IMR-90 (cell line): ENCODE results near the gene GABRA4. TPM values are rescaled to one million over a fixed set of nuclear protein-coding genes. Genes with fewer than 3 reads are reported as not detected.

ENCODE experiments used
- ATAC-seq: fragments of 200-7000 bp; cut with Tn5 transposase; 2 replicates; pipeline ENCODE4 v1.9.1; 2020; ENCODE audit warnings: low read depth, mild to moderate bottlenecking, moderate library complexity
- BruUV-seq: library from RNA; stranded (reverse); fragments of 400-500 nt; replicated peaks from 2 replicates; lab custom pipeline; 2021; lab: Mats Ljungman, UMichigan
- CTCF ChIA-PET: fragments of 300-600 bp; formaldehyde crosslinking; extraction: SDS; loops from one replicate; lab custom pipeline; 2021; ENCODE audit warnings: antibody characterized with exemption; lab: Yijun Ruan, JAX
- POLR2A ChIA-PET: fragments of 300-600 bp; sonication (Branson Sonifier 250); formaldehyde crosslinking; loops from one replicate; lab custom pipeline; 2022; ENCODE audit warnings: antibody characterized with exemption; ENCODE audit not compliant: unreplicated experiment; lab: Charles Lee
- DNase-seq: peaks from one replicate; pipeline ENCODE4 v3.0.0; 2013
- H2AFZ ChIP-seq: replicated peaks from 2 replicates; pipeline ENCODE3; 2013; ENCODE audit warnings: low read length, mild to moderate bottlenecking; ENCODE audit not compliant: poor library complexity
- H2AK5ac ChIP-seq: 2 replicates; pipeline ENCODE4 v1.6.1; 2013; ENCODE audit warnings: low read depth, low read length, inconsistent platforms
- H2AK9ac ChIP-seq: replicated peaks from 2 replicates; pipeline ENCODE3; 2013; ENCODE audit warnings: mild to moderate bottlenecking, low read depth, low read length, moderate library complexity; ENCODE audit not compliant: poor library complexity
- H2BK120ac ChIP-seq: 2 replicates; pipeline ENCODE4 v1.6.1; 2013; ENCODE audit warnings: low read depth, low read length, inconsistent platforms
- H2BK15ac ChIP-seq: 3 replicates; pipeline ENCODE4 v1.6.1; 2013; ENCODE audit warnings: low read depth, low read length, inconsistent platforms
- H2BK20ac ChIP-seq: 2 replicates; pipeline ENCODE4 v1.6.1; 2013; ENCODE audit warnings: low read depth, mild to moderate bottlenecking, inconsistent platforms, low read length, moderate library complexity
- H2BK5ac ChIP-seq: 2 replicates; pipeline ENCODE4 v1.6.1; 2013; ENCODE audit warnings: mild to moderate bottlenecking, low read depth, low read length, inconsistent platforms; ENCODE audit not compliant: poor library complexity, severe bottlenecking
- H3K14ac ChIP-seq: replicated peaks from 2 replicates; pipeline ENCODE4 v1.6.1; 2013; ENCODE audit warnings: low read depth, low read length, inconsistent platforms
- H3K18ac ChIP-seq: 2 replicates; pipeline ENCODE4 v1.6.1; 2013; ENCODE audit warnings: low read depth, low read length, control low read depth
- H3K23ac ChIP-seq: 2 replicates; pipeline ENCODE4 v1.6.1; 2013; ENCODE audit warnings: low read depth, low read length, inconsistent platforms
- H3K27ac ChIP-seq: 2 replicates; pipeline ENCODE4 v1.5.1; 2013; ENCODE audit warnings: mild to moderate bottlenecking, control low read depth, low read length; ENCODE audit not compliant: insufficient read depth
- H3K27me3 ChIP-seq: 2 replicates; pipeline ENCODE4 v1.6.1; 2013; ENCODE audit warnings: low read length; ENCODE audit not compliant: control insufficient read depth, insufficient read depth
- H3K36me3 ChIP-seq: 2 replicates; pipeline ENCODE4 v1.6.1; 2013; ENCODE audit warnings: low read length, mixed read lengths; ENCODE audit not compliant: control insufficient read depth, insufficient read depth
- H3K4ac ChIP-seq: 2 replicates; pipeline ENCODE4 v1.6.1; 2013; ENCODE audit warnings: low read depth, low read length, inconsistent platforms
- H3K4me1 ChIP-seq: 2 replicates; pipeline ENCODE4 v1.6.1; 2013; ENCODE audit warnings: low read length, mixed read lengths; ENCODE audit not compliant: control insufficient read depth, insufficient read depth
- H3K4me2 ChIP-seq: 2 replicates; pipeline ENCODE4 v1.6.1; 2013; ENCODE audit warnings: low read depth, mild to moderate bottlenecking, control low read depth, low read length, moderate library complexity
- H3K4me3 ChIP-seq: 2 replicates; pipeline ENCODE4 v1.5.1; 2013; ENCODE audit warnings: low read depth, mild to moderate bottlenecking, control low read depth, low read length, moderate library complexity; ENCODE audit not compliant: insufficient read depth
- H3K56ac ChIP-seq: 2 replicates; pipeline ENCODE4 v1.6.1; 2013; ENCODE audit warnings: low read length, inconsistent platforms; ENCODE audit not compliant: insufficient read depth; ENCODE audit errors: extremely low read depth
- H3K79me1 ChIP-seq, 2 experiments: 2 replicates each; pipeline ENCODE4 v1.6.1; 2013; ENCODE audit warnings: low read length in 2 of 2, inconsistent platforms in 1 of 2, low read depth in 1 of 2
- H3K9ac ChIP-seq: 2 replicates; pipeline ENCODE4 v1.6.1; 2013; ENCODE audit warnings: low read depth, low read length, control low read depth
- H3K9me1 ChIP-seq: 2 replicates; pipeline ENCODE4 v1.6.1; 2013; ENCODE audit warnings: low read length, inconsistent platforms; ENCODE audit not compliant: insufficient read depth
- H3K9me3 ChIP-seq: 2 replicates; pipeline ENCODE4 v1.6.1; 2013; ENCODE audit warnings: low read length; ENCODE audit not compliant: control insufficient read depth, insufficient read depth
- H4K20me1 ChIP-seq: 2 replicates; pipeline ENCODE4 v1.6.1; 2013; ENCODE audit warnings: low read length, inconsistent platforms; ENCODE audit not compliant: insufficient read depth
- H4K5ac ChIP-seq: 2 replicates; pipeline ENCODE4 v1.6.1; 2013; ENCODE audit warnings: mild to moderate bottlenecking, low read depth, low read length, control low read depth
- H4K8ac ChIP-seq, 2 experiments: 2 replicates each; pipeline ENCODE4 v1.6.1; 2013; ENCODE audit warnings: low read depth in 2 of 2, low read length in 2 of 2, control low read depth in 1 of 2, inconsistent platforms in 1 of 2
- H4K91ac ChIP-seq: 2 replicates; pipeline ENCODE4 v1.6.1; 2013; ENCODE audit warnings: low read depth, low read length, inconsistent platforms; ENCODE audit not compliant: insufficient read depth
- BHLHE40 ChIP-seq: fragments of 150-350 bp; IDR thresholded peaks from 2 replicates; pipeline ENCODE4 v1.6.1; 2016; ENCODE audit warnings: mild to moderate bottlenecking, low read depth, low read length
- CEBPB ChIP-seq: IDR thresholded peaks from 2 replicates; pipeline ENCODE4 v1.6.1; 2012; ENCODE audit warnings: low read depth, low read length, improper control_type of control experiment
- CHD1 ChIP-seq: IDR thresholded peaks from 2 replicates; pipeline ENCODE4 v1.6.1; 2012; ENCODE audit warnings: low read depth, low read length, improper control_type of control experiment
- FOS ChIP-seq: fragments of 150-350 bp; IDR thresholded peaks from 2 replicates; pipeline ENCODE4 v1.6.1; 2016; ENCODE audit warnings: low read depth, low read length
- MAZ ChIP-seq: IDR thresholded peaks from 2 replicates; pipeline ENCODE4 v1.6.1; 2012; ENCODE audit warnings: low read depth, mild to moderate bottlenecking, low read length, improper control_type of control experiment, moderate library complexity, borderline replicate concordance
- MXI1 ChIP-seq: IDR thresholded peaks from 2 replicates; pipeline ENCODE4 v1.6.1; 2012; ENCODE audit warnings: low read depth, mild to moderate bottlenecking, low read length, moderate library complexity, borderline replicate concordance
- NFE2L2 ChIP-seq: fragments of 150-350 bp; IDR thresholded peaks from 2 replicates; pipeline ENCODE4 v1.6.1; 2016; ENCODE audit warnings: low read depth, mild to moderate bottlenecking, low read length
- POLR2A ChIP-seq: IDR thresholded peaks from 2 replicates; pipeline ENCODE4 v1.6.1; 2012; ENCODE audit warnings: mild to moderate bottlenecking, low read depth, low read length
- RAD21 ChIP-seq: IDR thresholded peaks from 2 replicates; pipeline ENCODE4 v1.6.1; 2012; ENCODE audit warnings: low read length, improper control_type of control experiment
- RCOR1 ChIP-seq: IDR thresholded peaks from 2 replicates; pipeline ENCODE4 v1.6.1; 2012; ENCODE audit warnings: mild to moderate bottlenecking, low read length, improper control_type of control experiment; ENCODE audit not compliant: insufficient replicate concordance
- RFX5 ChIP-seq: IDR thresholded peaks from 2 replicates; pipeline ENCODE4 v1.8.0; 2012; ENCODE audit warnings: low read depth, mild to moderate bottlenecking, low read length, moderate library complexity
- SMC3 ChIP-seq: fragments of 150-350 bp; IDR thresholded peaks from 2 replicates; pipeline ENCODE4 v1.6.1; 2016; ENCODE audit warnings: low read depth, mild to moderate bottlenecking, antibody characterized with exemption, low read length, moderate library complexity
- WGBS, 2 experiments: methylation state at CpG; one replicate each; pipeline versions ENCODE4 v1.1.5 to v1.1.7; 2013; ENCODE audit warnings: missing lambda C conversion rate in 2 of 2; ENCODE audit not compliant: insufficient read length in 1 of 2; ENCODE audit errors: extremely low coverage in 2 of 2; 5-methylcytosine and 5-hydroxymethylcytosine counted together
- dilution Hi-C: fragments of 300-500 bp; cut with HindIII; formaldehyde crosslinking; loops from one replicate; pipeline ENCODE4 v1.14.3; 2018; ENCODE audit warnings: low sequenced_read_pairs; ENCODE audit not compliant: unreplicated experiment
- in situ Hi-C: fragments of 300-500 bp; cut with MboI; formaldehyde crosslinking; loops from 3 replicates; pipeline ENCODE4 v1.14.3; 2019; ENCODE audit warnings: low sequenced_read_pairs, inconsistent platforms, mixed read lengths
- intact Hi-C: fragments of 100-400 bp; cut with micrococcal nuclease; formaldehyde crosslinking; loops from 2 replicates; pipeline ENCODE4 v1.10.0; 2022
- polyA plus RNA-seq, 3 experiments: library from polyadenylated mRNA; depleted of rRNA; stranded (reverse); fragments of >200 nt; gene quantifications; 2 replicates each; pipeline ENCODE4 v1.2.3, GENCODE V29; 2012; ENCODE audit warnings: low replicate concordance in 1 of 3
- total RNA-seq: library from RNA; depleted of rRNA; stranded (reverse); fragments of >200 nt; gene quantifications from 2 replicates; pipeline ENCODE4 v1.2.3, GENCODE V29; 2012
- TF ChIP-seq, protein P1 (sequence below): conservative IDR thresholded peaks from 2 replicates; pipeline ENCODE4 v1.5.1; 2012; ENCODE audit warnings: mild to moderate bottlenecking, low read depth, low read length, improper control_type of control experiment
- TF ChIP-seq, protein P2 (sequence below): fragments of 150-350 bp; IDR thresholded peaks from 2 replicates; pipeline ENCODE4 v1.6.1; 2017; ENCODE audit warnings: mild to moderate bottlenecking, antibody characterized with exemption, low read length, low read depth
- TF ChIP-seq, protein P3 (sequence below): fragments of 150-350 bp; IDR thresholded peaks from 2 replicates; pipeline ENCODE4 v1.6.1; 2016; ENCODE audit warnings: low read depth, mild to moderate bottlenecking, low read length, moderate library complexity, borderline replicate concordance

GABRA4 gene
- total and polyA plus RNA-seq, 2 of the 4 experiments (the other 2 are of a cell fraction), result 1.1 to 1.8 TPM

DNA sequence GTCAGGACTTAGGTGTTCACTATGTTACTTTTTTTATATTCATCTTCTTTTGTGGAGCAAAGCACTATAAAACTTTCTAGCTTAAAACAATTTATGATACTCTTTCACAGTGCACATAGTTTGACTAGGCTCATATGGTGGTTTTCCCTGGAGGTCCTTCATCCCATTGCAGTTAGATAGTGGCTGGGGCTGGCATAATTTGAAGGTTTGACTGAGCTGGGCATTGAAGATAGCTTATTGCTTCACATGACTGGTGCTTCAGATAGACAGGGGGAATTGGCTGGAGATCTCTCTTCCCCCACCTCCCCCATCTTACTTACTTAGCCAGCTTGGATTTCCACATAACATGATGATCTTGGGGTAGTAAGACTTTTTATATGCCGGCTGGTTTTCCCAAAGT, 7.0 kb upstream of the GABRA4 start:
- no peak overlapping the region for H3K4me2 ChIP-seq
- in situ Hi-C loops (no loop called here), intact Hi-C loops (loop anchor here (5.0 kb wide), 2 partner anchors 48 to 382 kb away; no protein-coding TSS in a partner anchor), dilution Hi-C loops (no loop called here)
- CTCF ChIA-PET, result interaction anchor here (1.2 kb wide), 1 partner anchor 32 kb away, joined by 3 read pairs; no protein-coding TSS in a partner anchor
- H3K14ac ChIP-seq, result no peak overlapping the region
- H4K5ac ChIP-seq, result no peak overlapping the region
- no TSS peak for BruUV-seq
- H3K4ac ChIP-seq, result no peak overlapping the region
- H3K9me3 ChIP-seq, result no peaks in the 10 kb centered on the region
- no peaks in the 10 kb centered on the region for H4K20me1 ChIP-seq
- no peak overlapping the region for H3K27ac ChIP-seq
- H4K91ac ChIP-seq, result no peak overlapping the region
- H3K36me3 ChIP-seq, result no peaks in the 10 kb centered on the region
- H3K9me1 ChIP-seq, result no peaks in the 10 kb centered on the region
- no peak overlapping the region for H3K56ac ChIP-seq
- TF ChIP-seq FOS (no peak), RAD21 (no peak), MAZ (no peak), MXI1 (no peak), POLR2A (no peak), CHD1 (no peak), BHLHE40 (no peak), RFX5 (no peak), SMC3 (no peak), NFE2L2 (no peak), RCOR1 (no peak), CEBPB (no peak)
- TF ChIP-seq, protein P1, sequence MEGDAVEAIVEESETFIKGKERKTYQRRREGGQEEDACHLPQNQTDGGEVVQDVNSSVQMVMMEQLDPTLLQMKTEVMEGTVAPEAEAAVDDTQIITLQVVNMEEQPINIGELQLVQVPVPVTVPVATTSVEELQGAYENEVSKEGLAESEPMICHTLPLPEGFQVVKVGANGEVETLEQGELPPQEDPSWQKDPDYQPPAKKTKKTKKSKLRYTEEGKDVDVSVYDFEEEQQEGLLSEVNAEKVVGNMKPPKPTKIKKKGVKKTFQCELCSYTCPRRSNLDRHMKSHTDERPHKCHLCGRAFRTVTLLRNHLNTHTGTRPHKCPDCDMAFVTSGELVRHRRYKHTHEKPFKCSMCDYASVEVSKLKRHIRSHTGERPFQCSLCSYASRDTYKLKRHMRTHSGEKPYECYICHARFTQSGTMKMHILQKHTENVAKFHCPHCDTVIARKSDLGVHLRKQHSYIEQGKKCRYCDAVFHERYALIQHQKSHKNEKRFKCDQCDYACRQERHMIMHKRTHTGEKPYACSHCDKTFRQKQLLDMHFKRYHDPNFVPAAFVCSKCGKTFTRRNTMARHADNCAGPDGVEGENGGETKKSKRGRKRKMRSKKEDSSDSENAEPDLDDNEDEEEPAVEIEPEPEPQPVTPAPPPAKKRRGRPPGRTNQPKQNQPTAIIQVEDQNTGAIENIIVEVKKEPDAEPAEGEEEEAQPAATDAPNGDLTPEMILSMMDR, result no peak
- TF ChIP-seq, protein P2, sequence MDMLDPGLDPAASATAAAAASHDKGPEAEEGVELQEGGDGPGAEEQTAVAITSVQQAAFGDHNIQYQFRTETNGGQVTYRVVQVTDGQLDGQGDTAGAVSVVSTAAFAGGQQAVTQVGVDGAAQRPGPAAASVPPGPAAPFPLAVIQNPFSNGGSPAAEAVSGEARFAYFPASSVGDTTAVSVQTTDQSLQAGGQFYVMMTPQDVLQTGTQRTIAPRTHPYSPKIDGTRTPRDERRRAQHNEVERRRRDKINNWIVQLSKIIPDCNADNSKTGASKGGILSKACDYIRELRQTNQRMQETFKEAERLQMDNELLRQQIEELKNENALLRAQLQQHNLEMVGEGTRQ, result no peak
- TF ChIP-seq, protein P3, sequence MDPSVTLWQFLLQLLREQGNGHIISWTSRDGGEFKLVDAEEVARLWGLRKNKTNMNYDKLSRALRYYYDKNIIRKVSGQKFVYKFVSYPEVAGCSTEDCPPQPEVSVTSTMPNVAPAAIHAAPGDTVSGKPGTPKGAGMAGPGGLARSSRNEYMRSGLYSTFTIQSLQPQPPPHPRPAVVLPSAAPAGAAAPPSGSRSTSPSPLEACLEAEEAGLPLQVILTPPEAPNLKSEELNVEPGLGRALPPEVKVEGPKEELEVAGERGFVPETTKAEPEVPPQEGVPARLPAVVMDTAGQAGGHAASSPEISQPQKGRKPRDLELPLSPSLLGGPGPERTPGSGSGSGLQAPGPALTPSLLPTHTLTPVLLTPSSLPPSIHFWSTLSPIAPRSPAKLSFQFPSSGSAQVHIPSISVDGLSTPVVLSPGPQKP, result no peak
- no peak overlapping the region for H2BK120ac ChIP-seq
- DNase-seq (no peak), ATAC-seq (no peak)
- no peaks in the 10 kb centered on the region for H3K79me1 ChIP-seq
- H3K4me1 ChIP-seq, result no peaks in the 10 kb centered on the region
- no peak overlapping the region for H3K18ac ChIP-seq
- no peak overlapping the region for H3K4me3 ChIP-seq
- no peak overlapping the region for H2AK9ac ChIP-seq
- H2AFZ ChIP-seq, result no peak overlapping the region
- no peak overlapping the region for H3K9ac ChIP-seq
- peaks cover under 1% of the 10 kb centered on the region for H3K27me3 ChIP-seq
- no peak overlapping the region for H3K23ac ChIP-seq
- no CpG with 5 or more reads among the region's 1 CpG for WGBS, 2 experiments
- no peak overlapping the region for H2AK5ac ChIP-seq
- POLR2A ChIA-PET, result no interaction called here
- H2BK15ac ChIP-seq, result no peak overlapping the region
- H2BK20ac ChIP-seq, result no peak overlapping the region
- H2BK5ac ChIP-seq, result no peak overlapping the region
- no peak overlapping the region for H4K8ac ChIP-seq
